ENCODE measurements around the gene LRFN5. TPM values are rescaled to one million over a fixed set of nuclear protein-coding genes. Genes with fewer than 3 reads are reported as not detected.

LRFN5 gene
- total and polyA plus RNA-seq, 10 of the 15 experiments (the other 5 are each of a cell fraction or from before 2014, with no cell fraction given), result 0.06 to 1.2 TPM; not detected in 8

GRCh38 chr14:41761204-41761603 is 154.5 kb downstream of the LRFN5 start (continued):
- no peak for TF ChIP-seq ZNF24 (IDR thresholded peaks at IDR 0.05)
- no peak for TF ChIP-seq NKRF (conservative IDR thresholded peaks at IDR 0.05)

GRCh38 chr14:41766772-41767171 is 160.1 kb downstream of the LRFN5 start:
- TF ChIP-seq ZSCAN29 (IDR thresholded peaks at IDR 0.05), result no peak
- TF ChIP-seq TCF7 (IDR thresholded peaks at IDR 0.05; ENCODE audit: borderline replicate concordance), result no peak
- TF ChIP-seq YY1 (IDR thresholded peaks at IDR 0.05; ENCODE audit: low read depth, low read length), result no peak
- TF ChIP-seq KAT2A (conservative IDR thresholded peaks at IDR 0.05; ENCODE audit: control insufficient read depth, low read depth, low read length), result no peak
- TF ChIP-seq KLF5 (IDR thresholded peaks at IDR 0.05; ENCODE audit: partially characterized antibody), result no peak
- ATAC-seq (no peak), FAIRE-seq (no peak), DNase-seq (ENCODE audit: low read depth, low spot score) (no peak)
- H3K36me3 ChIP-seq (ENCODE audit: control insufficient read depth in 2 of 2, insufficient read depth in 2 of 2, low read length in 1 of 2), result no peaks in the 10 kb centered on the region
- WGBS (ENCODE audit: insufficient coverage, insufficient replicate concordance, low lambda C conversion rate, missing lambda C conversion rate), result 70% methylated on average over 5 of the region's 5 CpGs
- ChIA-PET SMC1A (ENCODE audit: uncharacterized antibody, unreplicated experiment) (no interaction called here), RAD21 (ENCODE audit: unreplicated experiment) (no interaction called here), CTCF (no interaction called here), POLR2A (no interaction called here)
- H3K9ac ChIP-seq (ENCODE audit: control insufficient read depth, insufficient read depth, low read length), result no peak overlapping the region
- no peaks in the 10 kb centered on the region for H3K79me2 ChIP-seq (ENCODE audit: control insufficient read depth, insufficient read depth, low read length)
- no peaks in the 10 kb centered on the region for H3K27me3 ChIP-seq (replicated peaks in 1 of 2; ENCODE audit: control insufficient read depth in 2 of 2, insufficient read depth in 2 of 2, low read length in 1 of 2)
- H3K4me3 ChIP-seq, result no peak overlapping the region
- in situ Hi-C loops (cut with MboI) (no loop called here), intact Hi-C loops (cut with micrococcal nuclease; ENCODE audit: unreplicated experiment) (no loop called here)
- H2AFZ ChIP-seq (ENCODE audit: control insufficient read depth, low read depth, low read length), result no peak overlapping the region
- no peak overlapping the region for H3K4me2 ChIP-seq (ENCODE audit: control insufficient read depth, insufficient read depth)
- H3K9me3 ChIP-seq (replicated peaks; ENCODE audit: control insufficient read depth, insufficient read depth, low read length), result no peaks in the 10 kb centered on the region
- BruUV-seq (replicated peaks), result no TSS peak
- H3K4me1 ChIP-seq (ENCODE audit: control insufficient read depth, insufficient read depth, low read length), result no peaks in the 10 kb centered on the region
- H4K20me1 ChIP-seq (ENCODE audit: control insufficient read depth, insufficient read depth), result no peaks in the 10 kb centered on the region
- no peak overlapping the region for H3K27ac ChIP-seq (ENCODE audit: control insufficient read depth, insufficient read depth)

All from GM12878 (cell line).